DOHH2 (cell line): ENCODE data around the gene HECW1.

Experiments used
- H3F3A ChIP-seq: fragments of 200-600 bp; sonication (generic), shearing (Covaris generic); 2 replicates; pipeline ENCODE4 v1.6.0; 2016; ENCODE audit warnings: antibody characterized with exemption, mild to moderate bottlenecking; ENCODE audit not compliant: control insufficient read depth, insufficient read depth
- H3K27ac ChIP-seq: fragments of 200-600 bp; sonication (generic); 2 replicates; pipeline ENCODE4 v1.5.1; 2014; ENCODE audit warnings: low read depth, mild to moderate bottlenecking, low read length, moderate library complexity
- H3K27me3 ChIP-seq: fragments of 200-600 bp; sonication (generic); 2 replicates; pipeline ENCODE4 v1.6.1; 2014; ENCODE audit warnings: mild to moderate bottlenecking, low read length, mixed read lengths; ENCODE audit not compliant: control insufficient read depth
- H3K36me3 ChIP-seq: fragments of 200-600 bp; sonication (generic); 2 replicates; pipeline ENCODE4 v1.6.1; 2014; ENCODE audit warnings: mild to moderate bottlenecking, low read length, moderate library complexity, mixed read lengths; ENCODE audit not compliant: control insufficient read depth
- H3K4me1 ChIP-seq: fragments of 200-600 bp; sonication (generic); 2 replicates; pipeline ENCODE4 v1.6.1; 2014; ENCODE audit warnings: mild to moderate bottlenecking, low read length, mixed read lengths; ENCODE audit not compliant: control insufficient read depth
- H3K4me2 ChIP-seq: fragments of 200-600 bp; sonication (generic); 2 replicates; pipeline ENCODE4 v1.6.0; 2014; ENCODE audit warnings: mild to moderate bottlenecking, low read length, moderate library complexity
- H3K4me3 ChIP-seq: fragments of 200-600 bp; sonication (generic); 2 replicates; pipeline ENCODE4 v1.5.1; 2014; ENCODE audit warnings: mild to moderate bottlenecking, low read length, mixed read lengths
- H3K79me2 ChIP-seq: fragments of 200-600 bp; sonication (generic); 2 replicates; pipeline ENCODE4 v1.6.1; 2014; ENCODE audit warnings: mild to moderate bottlenecking, low read length, mixed read lengths; ENCODE audit not compliant: control insufficient read depth
- H3K9me2 ChIP-seq: fragments of 200-600 bp; sonication (generic); replicated peaks from 2 replicates; pipeline ENCODE4 v1.6.1; 2014; ENCODE audit warnings: mild to moderate bottlenecking, low read length, mixed read lengths; ENCODE audit not compliant: control insufficient read depth
- H3K9me3 ChIP-seq: fragments of 200-600 bp; sonication (generic); 2 replicates; pipeline ENCODE4 v1.6.1; 2014; ENCODE audit warnings: antibody characterized with exemption, low read length, mixed read lengths; ENCODE audit not compliant: control insufficient read depth, insufficient read depth
- H4K20me1 ChIP-seq: fragments of 200-600 bp; sonication (generic); 2 replicates; pipeline ENCODE4 v1.6.0; 2014; ENCODE audit warnings: low read depth, mild to moderate bottlenecking, antibody characterized with exemption, low read length, moderate library complexity; ENCODE audit not compliant: control insufficient read depth, insufficient read depth
- EZH2phosphoT487 ChIP-seq: fragments of 200-600 bp; sonication (generic); IDR thresholded peaks from 2 replicates; pipeline ENCODE4 v1.6.1; 2017; ENCODE audit warnings: borderline replicate concordance, mild to moderate bottlenecking, antibody characterized with exemption, low read length, moderate library complexity, mixed read lengths
- TF ChIP-seq, protein P1 (sequence below): fragments of 200-600 bp; sonication (generic); IDR thresholded peaks from one replicate; pipeline ENCODE4 v1.5.1; 2014; ENCODE audit warnings: antibody characterized with exemption, mild to moderate bottlenecking, low read depth, low read length; ENCODE audit not compliant: poor library complexity, severe bottlenecking

Gene HECW1

DNA sequence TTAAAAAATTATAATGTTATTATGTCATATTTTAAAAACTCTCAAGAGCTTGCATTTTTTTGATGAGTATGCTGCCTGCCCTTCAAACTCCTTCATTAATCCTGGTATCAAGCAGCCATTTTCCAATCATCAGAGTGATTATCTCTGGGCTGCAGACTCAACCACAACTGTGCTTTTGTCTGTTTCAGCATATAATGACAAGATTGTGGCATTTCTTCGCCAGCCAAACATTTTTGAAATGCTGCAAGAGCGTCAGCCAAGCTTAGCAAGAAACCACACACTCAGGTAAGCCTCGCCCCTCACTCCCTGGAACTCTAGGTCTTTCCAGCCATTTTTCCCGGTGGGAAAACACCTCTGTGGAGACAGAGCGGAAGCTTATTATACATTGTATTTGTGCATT is 380.4 kb downstream of the HECW1 start:
- no peaks in the 10 kb centered on the region for H3K79me2 ChIP-seq
- H3K9me3 ChIP-seq, result no peaks in the 10 kb centered on the region
- no peaks in the 10 kb centered on the region for H3K9me2 ChIP-seq
- H3K4me2 ChIP-seq, result no peak overlapping the region
- TF ChIP-seq, protein P1, sequence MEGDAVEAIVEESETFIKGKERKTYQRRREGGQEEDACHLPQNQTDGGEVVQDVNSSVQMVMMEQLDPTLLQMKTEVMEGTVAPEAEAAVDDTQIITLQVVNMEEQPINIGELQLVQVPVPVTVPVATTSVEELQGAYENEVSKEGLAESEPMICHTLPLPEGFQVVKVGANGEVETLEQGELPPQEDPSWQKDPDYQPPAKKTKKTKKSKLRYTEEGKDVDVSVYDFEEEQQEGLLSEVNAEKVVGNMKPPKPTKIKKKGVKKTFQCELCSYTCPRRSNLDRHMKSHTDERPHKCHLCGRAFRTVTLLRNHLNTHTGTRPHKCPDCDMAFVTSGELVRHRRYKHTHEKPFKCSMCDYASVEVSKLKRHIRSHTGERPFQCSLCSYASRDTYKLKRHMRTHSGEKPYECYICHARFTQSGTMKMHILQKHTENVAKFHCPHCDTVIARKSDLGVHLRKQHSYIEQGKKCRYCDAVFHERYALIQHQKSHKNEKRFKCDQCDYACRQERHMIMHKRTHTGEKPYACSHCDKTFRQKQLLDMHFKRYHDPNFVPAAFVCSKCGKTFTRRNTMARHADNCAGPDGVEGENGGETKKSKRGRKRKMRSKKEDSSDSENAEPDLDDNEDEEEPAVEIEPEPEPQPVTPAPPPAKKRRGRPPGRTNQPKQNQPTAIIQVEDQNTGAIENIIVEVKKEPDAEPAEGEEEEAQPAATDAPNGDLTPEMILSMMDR, result no peak
- TF ChIP-seq EZH2phosphoT487, result no peak
- peaks cover 6% of the 10 kb centered on the region for H3K4me1 ChIP-seq
- no peaks in the 10 kb centered on the region for H3K36me3 ChIP-seq
- H3F3A ChIP-seq, result no peaks in the 10 kb centered on the region
- H4K20me1 ChIP-seq, result no peaks in the 10 kb centered on the region
- H3K4me3 ChIP-seq, result no peak overlapping the region
- H3K27ac ChIP-seq, result no peak overlapping the region
- H3K27me3 ChIP-seq, result peaks cover 39% of the 10 kb centered on the region

DNA sequence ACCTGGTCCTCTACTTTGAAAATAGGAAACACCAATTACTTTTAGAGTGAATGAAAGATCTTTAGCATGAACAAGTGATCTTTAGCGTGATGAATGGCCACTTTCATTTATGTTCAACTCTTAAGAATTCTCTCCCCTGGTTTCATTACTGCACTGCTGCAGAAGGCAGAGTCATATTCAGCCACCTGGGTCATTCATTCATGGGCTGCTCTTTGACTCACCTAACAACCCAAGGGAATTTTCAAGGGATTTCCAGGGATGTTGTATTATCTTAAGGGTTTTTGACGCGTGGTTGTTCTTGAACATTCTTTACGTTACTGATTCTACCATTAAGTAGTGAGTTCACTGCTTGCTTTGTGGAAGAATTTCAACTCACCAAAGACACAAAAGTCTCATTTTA is 383.1 kb downstream of the HECW1 start:
- H3K27ac ChIP-seq, result no peak overlapping the region
- H3K4me1 ChIP-seq, result no peaks in the 10 kb centered on the region
- H3K79me2 ChIP-seq, result no peaks in the 10 kb centered on the region
- H3F3A ChIP-seq, result no peaks in the 10 kb centered on the region
- no peaks in the 10 kb centered on the region for H4K20me1 ChIP-seq
- H3K4me2 ChIP-seq, result no peak overlapping the region
- H3K9me2 ChIP-seq, result no peaks in the 10 kb centered on the region
- H3K27me3 ChIP-seq, result peaks cover 27% of the 10 kb centered on the region
- no peak overlapping the region for H3K4me3 ChIP-seq
- no peaks in the 10 kb centered on the region for H3K9me3 ChIP-seq
- H3K36me3 ChIP-seq, result no peaks in the 10 kb centered on the region
- TF ChIP-seq EZH2phosphoT487, result no peak
- TF ChIP-seq, protein P1, result no peak

DNA sequence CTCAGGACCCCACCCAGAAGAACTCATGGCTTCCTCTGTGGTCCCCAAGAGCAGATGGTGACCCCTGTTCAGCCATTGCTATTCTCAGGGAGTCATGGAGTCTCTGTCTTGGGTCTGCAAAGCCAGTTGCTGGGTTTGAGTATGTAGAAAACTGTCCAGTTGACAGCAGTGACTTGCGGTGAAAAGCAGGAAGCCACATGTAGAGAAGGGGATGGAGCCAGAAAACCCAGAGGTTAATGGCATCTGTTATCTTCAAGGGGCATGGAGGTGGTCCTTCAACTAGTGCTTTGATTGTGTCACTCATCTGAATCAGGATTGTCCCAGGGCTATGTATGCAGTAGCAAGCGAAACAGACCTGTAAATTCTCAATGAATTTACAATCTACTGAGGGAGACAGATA is 384.1 kb downstream of the HECW1 start:
- TF ChIP-seq, protein P1, result no peak
- TF ChIP-seq EZH2phosphoT487, result no peak
- Histone ChIP-seq H3K27me3 (peaks cover 22% of the 10 kb centered on the region), H3K9me3 (no peaks in the 10 kb centered on the region), H3K36me3 (no peaks in the 10 kb centered on the region), H3K4me2 (no peak overlapping the region), H3F3A (no peaks in the 10 kb centered on the region), H3K9me2 (no peaks in the 10 kb centered on the region), H3K27ac (no peak overlapping the region), H3K4me3 (no peak overlapping the region), H4K20me1 (no peaks in the 10 kb centered on the region), H3K4me1 (no peaks in the 10 kb centered on the region), H3K79me2 (no peaks in the 10 kb centered on the region)

DNA sequence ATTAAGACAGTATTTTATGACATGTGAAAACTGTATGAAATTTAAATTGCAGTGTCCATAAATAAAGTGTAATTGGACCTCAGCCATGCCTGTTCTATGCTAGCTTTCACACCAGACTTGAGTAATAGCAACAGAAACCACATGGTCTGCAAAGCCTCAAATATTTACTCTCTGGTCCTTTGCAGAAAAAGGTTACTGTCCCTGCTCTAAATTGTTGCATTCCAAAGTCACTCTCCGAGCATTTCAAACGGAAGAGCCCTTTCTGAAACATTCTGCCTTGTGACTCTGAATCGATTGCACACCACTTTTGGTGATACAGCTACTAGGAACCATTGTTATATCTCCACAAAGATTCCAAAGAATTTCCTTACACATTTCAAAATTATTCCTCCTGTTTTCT is 389.4 kb downstream of the HECW1 start:
- H3K4me2 ChIP-seq, result no peak overlapping the region

More for the DNA sequence above, 389.4 kb downstream of the HECW1 start:
- Histone ChIP-seq H3K9me3 (no peaks in the 10 kb centered on the region), H3K27me3 (peaks cover 8% of the 10 kb centered on the region; the same call in 1 of the 2 replicates), H3K4me3 (no peak overlapping the region), H3K4me1 (no peaks in the 10 kb centered on the region), H4K20me1 (no peaks in the 10 kb centered on the region), H3K79me2 (no peaks in the 10 kb centered on the region), H3K27ac (no peak overlapping the region), H3K9me2 (no peaks in the 10 kb centered on the region), H3K36me3 (no peaks in the 10 kb centered on the region), H3F3A (no peaks in the 10 kb centered on the region)
- TF ChIP-seq, protein P1, result no peak
- TF ChIP-seq EZH2phosphoT487, result no peak
